ENCODE data around the gene PCSK5.

DNA sequence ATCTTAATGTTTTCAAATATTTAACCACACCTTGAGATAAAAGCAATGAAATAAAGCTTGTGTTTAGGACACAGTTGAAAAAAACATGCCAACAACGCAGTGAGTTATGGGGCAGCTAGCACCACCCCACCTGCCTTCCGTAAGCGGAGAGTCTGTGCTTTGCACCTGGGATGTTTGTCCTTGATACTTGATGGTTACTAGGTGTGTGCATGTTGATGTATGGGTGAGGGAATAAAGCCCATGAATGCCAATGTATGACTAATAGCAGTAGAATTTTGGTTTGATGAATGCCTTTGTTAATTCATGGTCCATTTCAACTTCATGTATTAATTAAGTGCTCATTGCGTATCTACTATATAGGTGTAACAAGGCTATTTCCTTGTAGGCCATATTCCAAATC, 74.0 kb downstream of the PCSK5 start:
- TF ChIP-seq YY1 (IDR thresholded peaks at IDR 0.05; ENCODE audit: insufficient read depth, insufficient read length) (no peak), SUZ12 (IDR thresholded peaks at IDR 0.05; ENCODE audit: extremely low read depth, insufficient read depth, insufficient read length) (no peak), ZNF274 (IDR thresholded peaks at IDR 0.05; ENCODE audit: low read depth, low read length) (no peak)
